ENCODE results near the gene SIT1. TPM values are rescaled to one million over a fixed set of nuclear protein-coding genes. Genes with fewer than 3 reads are reported as not detected.

Gene SIT1
- total and polyA plus RNA-seq, 7 donors = 0.81 to 15.9 (median 1.3) TPM; not detected in 3

DNA sequence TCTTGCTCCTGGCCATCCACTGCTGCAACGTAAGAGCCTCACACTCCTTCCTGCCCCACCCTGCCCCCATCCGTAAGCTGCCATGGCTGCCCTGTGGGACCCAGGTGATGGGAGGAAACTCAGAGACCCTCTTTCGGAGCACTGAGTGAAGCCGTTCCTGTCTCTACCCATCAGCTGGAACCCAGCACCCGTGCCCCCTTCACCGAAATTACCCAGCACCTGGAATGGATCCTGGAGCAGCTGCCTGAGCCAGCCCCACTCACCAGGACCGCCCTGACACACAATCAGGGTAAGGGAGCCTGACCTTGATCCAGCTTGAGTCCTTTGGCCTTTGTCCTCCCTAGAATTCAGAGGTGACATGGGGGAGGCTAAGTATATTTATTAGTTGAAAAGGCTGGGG lies 42.5 kb downstream of the SIT1 start:
- Histone ChIP-seq H3K27me3 (no peaks in the 10 kb centered on the region), H3K4me3 (no peak overlapping the region), H3K4me1 (peaks cover 0 to 29% (median 23%) of the 10 kb centered on the region in 4 donors), H3K27ac (no peak overlapping the region), H3K9me3 (no peaks in the 10 kb centered on the region), H3K36me3 (peaks cover 0 to 31% (median 17%) of the 10 kb centered on the region in 4 donors)
- DNase-seq = no peak
- 92 to 95% methylated on average over 7 of the region's 7 CpGs for WGBS, 2 donors
- no peak for TF ChIP-seq EP300 (IDR thresholded peaks at IDR 0.05)
- TF ChIP-seq, protein P1, sequence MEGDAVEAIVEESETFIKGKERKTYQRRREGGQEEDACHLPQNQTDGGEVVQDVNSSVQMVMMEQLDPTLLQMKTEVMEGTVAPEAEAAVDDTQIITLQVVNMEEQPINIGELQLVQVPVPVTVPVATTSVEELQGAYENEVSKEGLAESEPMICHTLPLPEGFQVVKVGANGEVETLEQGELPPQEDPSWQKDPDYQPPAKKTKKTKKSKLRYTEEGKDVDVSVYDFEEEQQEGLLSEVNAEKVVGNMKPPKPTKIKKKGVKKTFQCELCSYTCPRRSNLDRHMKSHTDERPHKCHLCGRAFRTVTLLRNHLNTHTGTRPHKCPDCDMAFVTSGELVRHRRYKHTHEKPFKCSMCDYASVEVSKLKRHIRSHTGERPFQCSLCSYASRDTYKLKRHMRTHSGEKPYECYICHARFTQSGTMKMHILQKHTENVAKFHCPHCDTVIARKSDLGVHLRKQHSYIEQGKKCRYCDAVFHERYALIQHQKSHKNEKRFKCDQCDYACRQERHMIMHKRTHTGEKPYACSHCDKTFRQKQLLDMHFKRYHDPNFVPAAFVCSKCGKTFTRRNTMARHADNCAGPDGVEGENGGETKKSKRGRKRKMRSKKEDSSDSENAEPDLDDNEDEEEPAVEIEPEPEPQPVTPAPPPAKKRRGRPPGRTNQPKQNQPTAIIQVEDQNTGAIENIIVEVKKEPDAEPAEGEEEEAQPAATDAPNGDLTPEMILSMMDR (IDR thresholded peaks at IDR 0.05) = no peak
- TF ChIP-seq POLR2A (IDR thresholded peaks at IDR 0.05) = no peak
- no peak for TF ChIP-seq POLR2AphosphoS5 (IDR thresholded peaks at IDR 0.05)
- intact Hi-C loops (cut with DNase I) = loop anchor here (5.0 kb wide), 1 partner anchor 124 kb away; the partner anchor contains the start of genes CREB3 and TLN1

DNA sequence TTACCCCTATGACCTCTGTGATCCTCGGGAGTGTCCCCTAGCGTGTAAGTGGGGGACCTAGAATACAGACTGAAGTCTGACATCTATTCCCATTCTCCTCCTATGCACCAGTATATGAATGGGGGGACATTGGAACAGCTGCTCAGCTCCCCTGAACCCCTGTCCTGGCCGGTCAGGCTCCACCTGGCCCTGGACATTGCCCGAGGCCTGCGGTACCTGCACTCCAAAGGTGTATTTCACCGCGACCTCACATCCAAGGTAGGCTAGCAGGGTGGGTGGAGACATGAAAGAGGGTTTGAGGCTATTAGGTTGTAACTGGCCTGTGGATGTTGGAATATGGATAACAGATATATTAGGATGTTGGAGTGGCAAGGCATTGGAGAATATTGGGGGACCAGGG lies 44.0 kb downstream of the SIT1 start:
- H3K27ac ChIP-seq = peak overlapping the region in 2 of 4 donors; percentile 93 to 98
- WGBS, 2 donors = 93 to 94% methylated on average over 7 of the region's 7 CpGs
- H3K9me3 ChIP-seq = no peaks in the 10 kb centered on the region
- intact Hi-C loops (cut with DNase I) = loop anchor here (5.0 kb wide), 1 partner anchor 126 kb away; the partner anchor contains the start of genes CREB3 and TLN1
- DNase-seq = no peak
- TF ChIP-seq POLR2A (IDR thresholded peaks at IDR 0.05) = no peak
- peaks cover 0 to 35% (median 29%) of the 10 kb centered on the region in 4 donors for H3K4me1 ChIP-seq
- H3K36me3 ChIP-seq = peaks cover 0 to 31% (median 17%) of the 10 kb centered on the region in 4 donors
- H3K4me3 ChIP-seq = peak overlapping the region in 1 of 4 donors; percentile 81
- H3K27me3 ChIP-seq = no peaks in the 10 kb centered on the region

DNA sequence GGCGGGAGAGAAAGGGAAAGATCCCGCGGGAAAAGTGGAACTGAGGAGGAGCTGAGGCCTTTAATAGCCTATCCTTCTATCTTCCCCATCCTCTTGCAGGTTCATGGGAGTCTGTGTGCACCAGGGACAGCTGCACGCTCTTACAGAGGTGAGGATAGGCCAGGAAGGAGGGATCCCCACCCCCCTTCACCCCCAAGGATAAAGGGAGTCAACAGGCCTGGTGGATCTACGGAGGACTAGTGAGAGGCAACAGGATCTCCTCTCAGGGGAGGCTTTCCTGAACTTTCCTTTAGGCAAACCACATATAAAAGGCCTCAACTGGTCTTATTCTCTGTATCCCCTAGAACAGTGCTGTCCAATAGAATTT lies 44.6 kb downstream of the SIT1 start:
- peaks cover 0 to 35% (median 29%) of the 10 kb centered on the region in 4 donors for H3K4me1 ChIP-seq
- 6 to 16% methylated on average over 5 of the region's 5 CpGs for WGBS, 2 donors
- peaks cover 0 to 31% (median 17%) of the 10 kb centered on the region in 4 donors for H3K36me3 ChIP-seq
- peak overlapping the region; percentile 93 to 98 (median 96) for H3K27ac ChIP-seq
- DNase-seq = peak; percentile 65
- no peaks in the 10 kb centered on the region for H3K27me3 ChIP-seq
- intact Hi-C loops (cut with DNase I) = loop anchor here (5.0 kb wide), 1 partner anchor 126 kb away; the partner anchor contains the start of genes CREB3 and TLN1
- no peaks in the 10 kb centered on the region for H3K9me3 ChIP-seq
- H3K4me3 ChIP-seq = peak overlapping the region; percentile 65 to 91 (median 86)
- TF ChIP-seq POLR2AphosphoS5 (IDR thresholded peaks at IDR 0.05) = no peak
- TF ChIP-seq, protein P1 (IDR thresholded peaks at IDR 0.05) = no peak
- no peak for TF ChIP-seq EP300 (IDR thresholded peaks at IDR 0.05)
- no peak for TF ChIP-seq POLR2A (IDR thresholded peaks at IDR 0.05)

DNA sequence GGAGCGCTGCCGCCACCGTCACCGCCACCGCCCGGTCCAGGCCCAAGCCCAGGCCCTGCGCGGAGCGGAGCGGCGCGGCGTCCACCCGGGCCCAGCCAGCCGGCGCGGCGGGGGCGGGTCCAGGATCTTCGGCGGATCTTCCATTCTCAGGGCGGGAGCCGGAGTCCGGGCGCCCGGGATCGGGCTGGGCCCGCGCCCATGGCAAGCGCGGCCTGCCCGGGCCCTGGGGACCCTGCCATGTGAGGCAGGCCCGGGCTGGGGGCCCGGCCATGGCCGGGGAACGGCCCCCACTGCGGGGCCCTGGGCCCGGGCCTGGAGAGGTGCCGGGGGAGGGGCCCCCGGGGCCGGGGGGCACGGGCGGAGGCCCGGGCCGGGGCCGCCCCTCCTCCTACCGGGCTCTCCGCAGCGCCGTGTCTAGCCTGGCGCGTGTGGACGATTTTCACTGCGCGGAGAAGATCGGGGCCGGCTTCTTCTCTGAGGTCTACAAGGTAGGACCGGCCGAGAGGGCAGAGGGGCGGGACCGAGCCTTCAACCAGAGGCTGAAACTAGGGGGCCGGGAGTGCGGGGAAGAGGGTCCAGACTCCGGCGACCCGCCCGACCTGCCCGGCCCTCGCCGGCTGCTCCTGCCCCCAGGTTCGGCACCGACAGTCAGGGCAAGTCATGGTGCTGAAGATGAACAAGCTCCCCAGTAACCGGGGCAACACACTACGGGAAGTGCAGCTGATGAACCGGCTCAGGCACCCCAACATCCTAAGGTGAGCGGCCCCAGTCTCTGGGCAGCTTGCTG lies 45.2 kb downstream of the SIT1 start:
- H3K36me3 ChIP-seq = peaks cover 0 to 31% (median 17%) of the 10 kb centered on the region in 4 donors
- peak overlapping the region; percentile 93 to 98 (median 96) for H3K27ac ChIP-seq
- H3K27me3 ChIP-seq = no peaks in the 10 kb centered on the region
- peaks cover 0 to 35% (median 29%) of the 10 kb centered on the region in 4 donors for H3K4me1 ChIP-seq
- intact Hi-C loops (cut with DNase I) = loop anchor here (2.0 to 5.0 kb wide), 2 partner anchors 41 to 127 kb away; partner anchors contain the start of genes CREB3 and TLN1
- 0% methylated on average over 76 of the region's 76 CpGs for WGBS, 2 donors
- peak; percentile 75 for DNase-seq
- no peak for TF ChIP-seq POLR2A (IDR thresholded peaks at IDR 0.05)
- no peak for TF ChIP-seq POLR2AphosphoS5 (IDR thresholded peaks at IDR 0.05)
- TF ChIP-seq EP300 (IDR thresholded peaks at IDR 0.05) = no peak
- TF ChIP-seq, protein P1 (IDR thresholded peaks at IDR 0.05) = no peak
- no peaks in the 10 kb centered on the region for H3K9me3 ChIP-seq
- peak overlapping the region; percentile 65 to 91 (median 86) for H3K4me3 ChIP-seq

All from sigmoid colon (tissue), 7 donors.